Esophagus squamous epithelium (tissue), 4 donors: ENCODE data around the gene VPS45.

Source experiments
- POLR2A ChIP-seq, 4 donors: fragments of 450-650 bp; IDR thresholded peaks; one replicate each; pipeline ENCODE4 v1.6.1; 2017; ENCODE audit warnings: antibody characterized with exemption in 4 of 4, mild to moderate bottlenecking in 4 of 4, moderate library complexity in 3 of 4
- TF ChIP-seq, protein P1 (sequence below), 6 experiments: fragments of 450-650 bp in 4 of 6; fragments of 200-600 bp in 2 of 6; sonication (generic) in 2 of 6; IDR thresholded peaks; one replicate each; pipeline ENCODE4 v1.5.1; 2016 to 2019; ENCODE audit warnings: antibody characterized with exemption in 6 of 6, mild to moderate bottlenecking in 4 of 6, moderate library complexity in 4 of 6

DNA sequence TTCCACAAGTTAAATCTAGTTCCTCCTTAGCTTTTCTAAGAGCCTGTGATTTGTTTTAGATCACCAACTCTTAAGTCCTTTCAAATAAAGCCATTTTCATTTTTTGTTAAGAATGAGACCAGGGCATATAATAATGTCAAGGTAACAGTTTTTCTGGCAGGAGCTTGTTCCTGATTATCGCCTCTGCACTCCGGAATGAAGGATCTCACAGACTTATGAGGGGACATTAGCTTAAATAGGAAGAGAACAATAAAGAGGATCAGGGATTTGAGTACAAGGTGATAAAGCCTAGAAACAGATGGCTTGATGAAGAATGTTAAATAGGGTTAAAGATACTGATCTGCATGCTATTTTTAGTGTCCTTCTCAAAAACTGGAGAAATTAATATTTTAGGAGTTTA, 43.4 kb upstream of the VPS45 start:
- TF ChIP-seq, protein P1, sequence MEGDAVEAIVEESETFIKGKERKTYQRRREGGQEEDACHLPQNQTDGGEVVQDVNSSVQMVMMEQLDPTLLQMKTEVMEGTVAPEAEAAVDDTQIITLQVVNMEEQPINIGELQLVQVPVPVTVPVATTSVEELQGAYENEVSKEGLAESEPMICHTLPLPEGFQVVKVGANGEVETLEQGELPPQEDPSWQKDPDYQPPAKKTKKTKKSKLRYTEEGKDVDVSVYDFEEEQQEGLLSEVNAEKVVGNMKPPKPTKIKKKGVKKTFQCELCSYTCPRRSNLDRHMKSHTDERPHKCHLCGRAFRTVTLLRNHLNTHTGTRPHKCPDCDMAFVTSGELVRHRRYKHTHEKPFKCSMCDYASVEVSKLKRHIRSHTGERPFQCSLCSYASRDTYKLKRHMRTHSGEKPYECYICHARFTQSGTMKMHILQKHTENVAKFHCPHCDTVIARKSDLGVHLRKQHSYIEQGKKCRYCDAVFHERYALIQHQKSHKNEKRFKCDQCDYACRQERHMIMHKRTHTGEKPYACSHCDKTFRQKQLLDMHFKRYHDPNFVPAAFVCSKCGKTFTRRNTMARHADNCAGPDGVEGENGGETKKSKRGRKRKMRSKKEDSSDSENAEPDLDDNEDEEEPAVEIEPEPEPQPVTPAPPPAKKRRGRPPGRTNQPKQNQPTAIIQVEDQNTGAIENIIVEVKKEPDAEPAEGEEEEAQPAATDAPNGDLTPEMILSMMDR (IDR thresholded peaks at IDR 0.05) = no peak
- TF ChIP-seq POLR2A (IDR thresholded peaks at IDR 0.05) = no peak
